Measurements from ENCODE around the gene SAMD11. TPM values are rescaled to one million over a fixed set of nuclear protein-coding genes. Genes with fewer than 3 reads are reported as not detected.

SAMD11 gene
- total and polyA plus RNA-seq, 10 donors = 7.5 to 37.0 (median 18.9) TPM

DNA sequence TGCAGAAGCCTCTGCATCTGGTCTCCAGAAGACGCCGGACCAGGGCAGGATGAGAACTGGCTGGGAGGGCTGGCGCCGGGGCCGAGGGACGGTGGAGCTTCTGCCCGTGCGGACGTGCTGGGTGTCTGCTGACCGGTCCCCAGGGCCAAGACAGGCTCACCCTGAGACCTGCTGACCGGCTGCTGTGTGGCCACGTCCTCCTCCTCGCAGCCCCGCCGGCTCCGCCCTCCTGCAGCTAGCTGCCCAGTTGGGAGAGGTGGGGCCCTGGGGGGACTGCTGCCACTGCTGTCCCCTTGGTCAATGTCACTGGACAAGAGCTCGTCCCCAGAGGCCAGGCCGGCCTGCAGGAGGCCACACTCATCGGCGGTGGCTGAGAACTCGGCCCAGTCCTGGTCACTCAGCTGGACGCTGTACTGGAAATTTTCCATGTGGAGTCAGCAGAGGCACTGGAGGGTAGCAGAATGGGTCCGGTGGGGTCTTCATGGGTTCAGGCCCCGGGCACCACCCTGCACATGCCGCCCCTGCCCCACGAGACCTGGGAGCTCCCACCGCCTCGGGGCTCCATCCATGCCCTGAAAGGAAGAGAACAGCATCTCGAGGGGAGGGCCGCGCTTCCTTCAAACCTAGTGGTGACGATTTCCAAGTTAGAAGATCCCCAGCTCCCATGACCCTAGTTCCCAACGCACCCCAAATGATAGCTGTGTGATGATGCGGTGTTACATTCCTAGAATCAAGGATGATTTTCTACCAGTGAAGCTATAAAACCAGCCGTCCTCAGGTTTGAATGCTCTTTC, 57.1 kb downstream of the SAMD11 start:
- Histone ChIP-seq H3K36me3 (no peaks in the 10 kb centered on the region), H3K27me3 (replicated peaks in 1 of 7) (peaks cover 0 to 81% (median 23%) of the 10 kb centered on the region in 7 donors), H3K9me3 (no peaks in the 10 kb centered on the region), H3K4me1 (peaks cover 6 to 16% (median 10%) of the 10 kb centered on the region in 6 donors), H3K27ac (no peak overlapping the region), H3K4me3 (no peak overlapping the region)
- intact Hi-C loops (cut with DNase I; ENCODE audit: low total_unique reads) = no loop called here
- DNase-seq = no peak
- WGBS, 5 donors = 74 to 80% (median 78%) methylated on average over 18 to 35 of the region's 35 CpGs
- TF ChIP-seq POLR2A (IDR thresholded peaks at IDR 0.05) (no peak), POLR2AphosphoS5 (IDR thresholded peaks at IDR 0.05) (no peak)

DNA sequence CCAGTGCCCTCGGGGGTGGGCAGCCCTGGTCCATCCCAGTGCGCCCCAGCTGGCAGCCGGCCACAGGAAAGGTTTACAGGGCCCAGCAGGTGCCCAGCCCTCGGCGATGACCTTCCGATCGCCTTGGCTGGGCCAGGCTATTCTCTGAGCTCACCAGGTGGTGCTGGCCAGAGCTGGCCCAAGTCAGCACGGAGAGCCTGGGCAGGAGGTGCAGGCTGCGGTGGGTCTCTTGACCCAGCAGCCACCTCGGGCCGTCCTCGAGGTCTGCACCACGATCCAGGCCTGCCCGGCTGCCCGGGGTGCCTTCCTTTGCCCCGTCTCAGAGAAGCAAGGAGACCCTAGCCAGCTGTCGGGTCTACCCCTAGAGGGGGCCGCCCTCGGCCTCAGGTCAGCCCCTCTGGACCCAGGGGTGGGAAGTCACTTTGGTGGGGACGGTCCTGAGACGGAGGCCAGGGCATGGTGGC, 57.8 kb downstream of the SAMD11 start:
- Histone ChIP-seq H3K36me3 (no peaks in the 10 kb centered on the region), H3K27ac (no peak overlapping the region), H3K4me3 (no peak overlapping the region), H3K27me3 (replicated peaks in 1 of 7) (peaks cover 0 to 80% (median 19%) of the 10 kb centered on the region in 7 donors), H3K9me3 (no peaks in the 10 kb centered on the region), H3K4me1 (peaks cover 0 to 9% (median 4%) of the 10 kb centered on the region in 6 donors)
- DNase-seq = peak; percentile 69
- no peak for TF ChIP-seq POLR2AphosphoS5 (IDR thresholded peaks at IDR 0.05)
- TF ChIP-seq, protein P1, sequence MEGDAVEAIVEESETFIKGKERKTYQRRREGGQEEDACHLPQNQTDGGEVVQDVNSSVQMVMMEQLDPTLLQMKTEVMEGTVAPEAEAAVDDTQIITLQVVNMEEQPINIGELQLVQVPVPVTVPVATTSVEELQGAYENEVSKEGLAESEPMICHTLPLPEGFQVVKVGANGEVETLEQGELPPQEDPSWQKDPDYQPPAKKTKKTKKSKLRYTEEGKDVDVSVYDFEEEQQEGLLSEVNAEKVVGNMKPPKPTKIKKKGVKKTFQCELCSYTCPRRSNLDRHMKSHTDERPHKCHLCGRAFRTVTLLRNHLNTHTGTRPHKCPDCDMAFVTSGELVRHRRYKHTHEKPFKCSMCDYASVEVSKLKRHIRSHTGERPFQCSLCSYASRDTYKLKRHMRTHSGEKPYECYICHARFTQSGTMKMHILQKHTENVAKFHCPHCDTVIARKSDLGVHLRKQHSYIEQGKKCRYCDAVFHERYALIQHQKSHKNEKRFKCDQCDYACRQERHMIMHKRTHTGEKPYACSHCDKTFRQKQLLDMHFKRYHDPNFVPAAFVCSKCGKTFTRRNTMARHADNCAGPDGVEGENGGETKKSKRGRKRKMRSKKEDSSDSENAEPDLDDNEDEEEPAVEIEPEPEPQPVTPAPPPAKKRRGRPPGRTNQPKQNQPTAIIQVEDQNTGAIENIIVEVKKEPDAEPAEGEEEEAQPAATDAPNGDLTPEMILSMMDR (IDR thresholded peaks at IDR 0.05 in 8 of 11, conservative IDR thresholded peaks at IDR 0.05 in 3 of 11) = no peak
- intact Hi-C loops (cut with DNase I; ENCODE audit: low total_unique reads) = no loop called here
- WGBS, 5 donors = 73 to 83% (median 78%) methylated on average over 11 to 21 of the region's 21 CpGs

DNA sequence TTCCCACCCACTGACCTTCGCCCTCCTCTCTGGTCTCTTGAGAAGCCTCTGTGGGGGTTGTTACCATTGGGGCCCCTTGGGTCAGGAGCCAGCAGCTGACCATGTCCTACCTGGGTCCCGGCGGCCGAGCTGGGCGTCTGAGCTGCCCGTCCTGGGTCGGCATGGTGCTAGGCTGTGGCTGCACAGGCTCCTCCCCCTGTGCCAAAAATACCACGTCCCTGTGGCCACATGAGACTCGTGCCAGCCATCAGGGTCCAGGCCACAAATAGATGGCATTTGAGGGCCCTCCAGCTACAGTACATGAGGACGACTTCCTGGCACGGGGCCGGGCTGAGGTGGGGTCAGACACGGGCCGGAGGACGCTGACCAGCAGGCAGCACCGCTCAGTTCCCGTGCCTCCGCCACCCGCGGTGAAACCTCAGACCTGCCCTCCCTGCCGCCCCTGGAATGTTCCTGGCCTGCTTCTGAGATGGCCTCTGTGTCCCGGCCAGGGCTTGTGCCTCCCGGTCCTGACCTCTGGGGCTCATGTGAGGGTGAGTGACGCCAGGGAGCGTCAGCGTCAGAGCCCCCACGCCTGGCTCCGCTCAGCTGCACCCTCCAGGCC, 58.3 kb downstream of the SAMD11 start, which contains the start of gene PERM1:
Gene PERM1, minus strand, starts transcription at position 139 of the 604 bp plus-strand sequence. CDS start 1,064 bp downstream, outside the sequence.
- no peak for DNase-seq
- 64 to 73% (median 66%) methylated on average over 19 to 28 of the region's 28 CpGs for WGBS, 5 donors
- Histone ChIP-seq H3K27me3 (replicated peaks in 1 of 7) (peaks cover 0 to 80% (median 19%) of the 10 kb centered on the region in 7 donors), H3K36me3 (no peaks in the 10 kb centered on the region), H3K4me3 (no peak within 1 kb of the TSS), H3K27ac (no peak within 1 kb of the TSS), H3K9me3 (no peaks in the 10 kb centered on the region), H3K4me1 (peaks cover 0 to 9% (median 4%) of the 10 kb centered on the region in 6 donors)
- TF ChIP-seq, protein P1 (IDR thresholded peaks at IDR 0.05 in 8 of 11, conservative IDR thresholded peaks at IDR 0.05 in 3 of 11) = no peak
- TF ChIP-seq POLR2A (IDR thresholded peaks at IDR 0.05) (no peak), POLR2AphosphoS5 (IDR thresholded peaks at IDR 0.05) (no peak)
- intact Hi-C loops (cut with DNase I; ENCODE audit: low total_unique reads) = no loop called here

DNA sequence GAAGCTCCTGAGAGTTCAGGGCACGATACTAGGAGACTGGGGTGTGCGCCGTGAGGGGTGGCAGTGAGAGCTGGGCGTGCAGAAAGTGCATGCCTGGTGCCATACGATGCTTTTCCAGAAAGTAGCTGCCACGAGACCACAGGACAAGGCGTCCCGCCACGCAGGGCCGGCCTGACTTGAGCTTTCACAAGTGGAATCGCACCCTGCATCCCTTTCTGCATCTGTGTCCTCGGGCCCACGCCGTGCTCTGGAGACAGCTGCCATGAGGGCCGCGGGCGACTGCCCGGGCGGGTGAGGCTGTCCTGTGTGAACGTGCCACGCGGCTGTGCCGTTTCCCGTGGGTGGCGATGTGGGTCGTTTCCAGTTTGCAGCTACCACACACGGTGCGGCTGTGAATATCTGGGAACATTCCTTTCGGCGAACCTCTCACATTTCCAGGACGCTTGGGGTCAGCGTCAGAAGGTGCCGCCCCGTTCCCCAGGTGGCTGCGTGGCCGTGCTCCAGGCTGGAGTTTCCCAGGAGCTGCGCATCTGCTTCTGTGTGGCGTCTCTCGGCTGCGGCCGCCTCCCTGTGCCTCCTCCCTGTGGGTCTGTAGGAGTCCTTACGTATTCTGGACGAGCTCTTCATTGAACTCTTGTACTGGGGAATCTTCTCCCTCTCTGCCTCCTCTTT, 59.2 kb downstream of the SAMD11 start:
- intact Hi-C loops (cut with DNase I; ENCODE audit: low total_unique reads) = no loop called here
- peaks cover 0 to 87% (median 19%) of the 10 kb centered on the region in 7 donors for H3K27me3 ChIP-seq (replicated peaks in 1 of 7)
- TF ChIP-seq POLR2AphosphoS5 (IDR thresholded peaks at IDR 0.05) = no peak
- TF ChIP-seq, protein P1 (IDR thresholded peaks at IDR 0.05 in 8 of 11, conservative IDR thresholded peaks at IDR 0.05 in 3 of 11) = no peak
- no peak for TF ChIP-seq POLR2A (IDR thresholded peaks at IDR 0.05)
- no peak overlapping the region for H3K27ac ChIP-seq
- H3K4me3 ChIP-seq = no peak overlapping the region
- no peaks in the 10 kb centered on the region for H3K9me3 ChIP-seq
- no peaks in the 10 kb centered on the region for H3K36me3 ChIP-seq
- WGBS, 5 donors = 81 to 84% (median 83%) methylated on average over 41 to 43 of the region's 43 CpGs
- peaks cover 0 to 9% (median 4%) of the 10 kb centered on the region in 6 donors for H3K4me1 ChIP-seq
- DNase-seq = no peak

All from spleen (tissue), 11 donors.